NB4 (cell line): ENCODE data around the gene PRICKLE2.

ENCODE experiments used
- MYC ChIP-seq: IDR thresholded peaks from 2 replicates; pipeline ENCODE4 v1.6.1; 2011; ENCODE audit warnings: low read depth, low read length
- POLR2A ChIP-seq: IDR thresholded peaks from 2 replicates; pipeline ENCODE4 v1.6.1; 2011; ENCODE audit warnings: mild to moderate bottlenecking; ENCODE audit not compliant: insufficient read length; ENCODE audit errors: extremely low read depth
- TF ChIP-seq, protein P1 (sequence below): IDR thresholded peaks from 2 replicates; pipeline ENCODE4 v1.6.1; 2011; ENCODE audit warnings: low read depth, low read length
- TF ChIP-seq, protein P2 (sequence below): IDR thresholded peaks from one replicate; pipeline ENCODE4 v1.5.1; 2012; ENCODE audit warnings: low read depth, low read length

- TF ChIP-seq POLR2A (no peak), MYC (no peak)
- TF ChIP-seq, protein P1, sequence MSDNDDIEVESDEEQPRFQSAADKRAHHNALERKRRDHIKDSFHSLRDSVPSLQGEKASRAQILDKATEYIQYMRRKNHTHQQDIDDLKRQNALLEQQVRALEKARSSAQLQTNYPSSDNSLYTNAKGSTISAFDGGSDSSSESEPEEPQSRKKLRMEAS, result no peak
- TF ChIP-seq, protein P2, sequence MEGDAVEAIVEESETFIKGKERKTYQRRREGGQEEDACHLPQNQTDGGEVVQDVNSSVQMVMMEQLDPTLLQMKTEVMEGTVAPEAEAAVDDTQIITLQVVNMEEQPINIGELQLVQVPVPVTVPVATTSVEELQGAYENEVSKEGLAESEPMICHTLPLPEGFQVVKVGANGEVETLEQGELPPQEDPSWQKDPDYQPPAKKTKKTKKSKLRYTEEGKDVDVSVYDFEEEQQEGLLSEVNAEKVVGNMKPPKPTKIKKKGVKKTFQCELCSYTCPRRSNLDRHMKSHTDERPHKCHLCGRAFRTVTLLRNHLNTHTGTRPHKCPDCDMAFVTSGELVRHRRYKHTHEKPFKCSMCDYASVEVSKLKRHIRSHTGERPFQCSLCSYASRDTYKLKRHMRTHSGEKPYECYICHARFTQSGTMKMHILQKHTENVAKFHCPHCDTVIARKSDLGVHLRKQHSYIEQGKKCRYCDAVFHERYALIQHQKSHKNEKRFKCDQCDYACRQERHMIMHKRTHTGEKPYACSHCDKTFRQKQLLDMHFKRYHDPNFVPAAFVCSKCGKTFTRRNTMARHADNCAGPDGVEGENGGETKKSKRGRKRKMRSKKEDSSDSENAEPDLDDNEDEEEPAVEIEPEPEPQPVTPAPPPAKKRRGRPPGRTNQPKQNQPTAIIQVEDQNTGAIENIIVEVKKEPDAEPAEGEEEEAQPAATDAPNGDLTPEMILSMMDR, result no peak
Measured at GRCh38 chr3:64203969-64204908, 21.0 kb downstream of the PRICKLE2 start.
